ENCODE results near the gene RSPH4A. TPM values are rescaled to one million over a fixed set of nuclear protein-coding genes. Genes with fewer than 3 reads are reported as not detected.

RSPH4A gene
- total RNA-seq, 4 donors from 2014 or later: 0.29 to 0.50 TPM; not detected in 2

DNA sequence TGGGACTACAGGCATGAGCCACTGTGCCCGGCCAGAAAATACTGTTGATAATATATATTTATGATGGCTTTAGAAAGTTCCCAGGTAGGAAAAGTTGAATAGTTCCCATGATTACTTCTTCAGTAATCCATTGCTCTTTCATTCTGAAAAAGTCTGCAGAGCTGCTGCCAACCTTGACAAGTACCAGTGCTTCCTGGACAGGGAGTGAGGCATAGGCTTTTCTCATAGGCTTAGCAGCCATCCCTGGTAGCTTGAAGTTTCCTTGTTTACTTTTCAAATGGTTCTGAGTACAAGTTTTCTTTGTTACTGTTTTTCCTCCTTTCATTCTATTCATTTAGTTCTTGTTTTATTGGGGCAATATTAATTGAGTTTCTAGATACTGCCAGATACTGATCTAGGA, 37.1 kb upstream of the RSPH4A start:
- DNase-seq (ENCODE audit: extremely low spot score): no peak
- Histone ChIP-seq H3K9me3 (no peaks in the 10 kb centered on the region), H3K4me3 (no peak overlapping the region), H3K27me3 (no peaks in the 10 kb centered on the region), H3K4me1 (peaks cover under 1 to 26% (median 18%) of the 10 kb centered on the region in 4 donors), H3K36me3 (peaks cover 0 to 52% (median 31%) of the 10 kb centered on the region in 4 donors), H3K27ac (replicated peaks in 1 of 4) (no peak overlapping the region)
- intact Hi-C loops (cut with DNase I): no loop called here
- TF ChIP-seq, protein P1, sequence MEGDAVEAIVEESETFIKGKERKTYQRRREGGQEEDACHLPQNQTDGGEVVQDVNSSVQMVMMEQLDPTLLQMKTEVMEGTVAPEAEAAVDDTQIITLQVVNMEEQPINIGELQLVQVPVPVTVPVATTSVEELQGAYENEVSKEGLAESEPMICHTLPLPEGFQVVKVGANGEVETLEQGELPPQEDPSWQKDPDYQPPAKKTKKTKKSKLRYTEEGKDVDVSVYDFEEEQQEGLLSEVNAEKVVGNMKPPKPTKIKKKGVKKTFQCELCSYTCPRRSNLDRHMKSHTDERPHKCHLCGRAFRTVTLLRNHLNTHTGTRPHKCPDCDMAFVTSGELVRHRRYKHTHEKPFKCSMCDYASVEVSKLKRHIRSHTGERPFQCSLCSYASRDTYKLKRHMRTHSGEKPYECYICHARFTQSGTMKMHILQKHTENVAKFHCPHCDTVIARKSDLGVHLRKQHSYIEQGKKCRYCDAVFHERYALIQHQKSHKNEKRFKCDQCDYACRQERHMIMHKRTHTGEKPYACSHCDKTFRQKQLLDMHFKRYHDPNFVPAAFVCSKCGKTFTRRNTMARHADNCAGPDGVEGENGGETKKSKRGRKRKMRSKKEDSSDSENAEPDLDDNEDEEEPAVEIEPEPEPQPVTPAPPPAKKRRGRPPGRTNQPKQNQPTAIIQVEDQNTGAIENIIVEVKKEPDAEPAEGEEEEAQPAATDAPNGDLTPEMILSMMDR (IDR thresholded peaks at IDR 0.05): no peak
- no peak for TF ChIP-seq EP300 (IDR thresholded peaks at IDR 0.05)
- no peak for TF ChIP-seq POLR2AphosphoS5 (IDR thresholded peaks at IDR 0.05)
- no peak for TF ChIP-seq POLR2A (IDR thresholded peaks at IDR 0.05; ENCODE audit: low read depth)
- 100% methylated on average over 1 of the region's 1 CpG for WGBS

DNA sequence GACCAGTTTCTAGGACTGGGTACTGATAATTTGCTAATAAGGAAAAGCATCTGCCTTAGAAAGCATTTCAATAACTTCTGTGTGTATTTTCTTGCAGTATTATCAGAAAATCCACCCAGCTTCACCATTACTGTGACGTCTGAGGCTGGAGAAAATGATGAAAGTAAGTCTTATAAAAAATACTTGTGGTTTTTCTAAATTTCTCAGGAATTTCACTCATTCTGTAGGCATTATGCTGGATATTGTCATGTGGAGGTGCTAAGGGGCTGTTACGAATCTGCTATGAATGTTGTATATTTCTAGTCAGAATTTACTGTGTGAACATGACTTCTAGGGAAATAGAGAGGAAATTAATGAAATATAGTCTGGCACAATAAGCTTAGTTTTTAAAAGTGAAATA, 36.1 kb upstream of the RSPH4A start:
- no peaks in the 10 kb centered on the region for H3K9me3 ChIP-seq
- H3K36me3 ChIP-seq: peaks cover 4 to 57% (median 31%) of the 10 kb centered on the region in 4 donors
- no peak for TF ChIP-seq EP300 (IDR thresholded peaks at IDR 0.05)
- TF ChIP-seq POLR2A (IDR thresholded peaks at IDR 0.05; ENCODE audit: low read depth): no peak
- no peak for TF ChIP-seq POLR2AphosphoS5 (IDR thresholded peaks at IDR 0.05)
- TF ChIP-seq, protein P1 (IDR thresholded peaks at IDR 0.05): no peak
- no peak overlapping the region for H3K4me3 ChIP-seq
- intact Hi-C loops (cut with DNase I): no loop called here
- DNase-seq (ENCODE audit: extremely low spot score): no peak
- no peaks in the 10 kb centered on the region for H3K27me3 ChIP-seq
- H3K4me1 ChIP-seq: peaks cover 0 to 20% (median 14%) of the 10 kb centered on the region in 4 donors
- WGBS: 74% methylated on average over 2 of the region's 2 CpGs
- no peak overlapping the region for H3K27ac ChIP-seq (replicated peaks in 1 of 4)

DNA sequence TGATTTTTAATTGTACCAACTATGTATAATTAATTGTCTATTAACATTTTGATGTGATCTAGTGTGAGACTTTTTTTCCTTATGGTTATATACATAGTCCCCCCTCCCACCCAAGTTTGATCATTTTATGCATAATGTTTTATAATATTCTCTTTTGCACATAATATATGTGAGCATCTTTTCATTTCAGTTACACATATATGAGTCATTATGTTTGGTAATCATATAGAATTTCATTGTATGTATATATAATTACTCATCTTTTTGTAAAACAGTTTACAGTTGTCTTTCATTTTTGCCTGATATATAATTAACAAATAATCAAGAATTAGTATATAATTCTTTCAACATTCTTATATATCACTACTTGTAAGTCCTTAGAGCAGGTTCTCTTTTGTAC, 30.0 kb upstream of the RSPH4A start:
- Histone ChIP-seq H3K4me3 (no peak overlapping the region), H3K4me1 (no peaks in the 10 kb centered on the region), H3K36me3 (peaks cover 19 to 74% (median 44%) of the 10 kb centered on the region in 4 donors), H3K27ac (replicated peaks in 1 of 4) (no peak overlapping the region), H3K27me3 (no peaks in the 10 kb centered on the region), H3K9me3 (no peaks in the 10 kb centered on the region)
- intact Hi-C loops (cut with DNase I): no loop called here
- no peak for DNase-seq (ENCODE audit: extremely low spot score)
- TF ChIP-seq, protein P1 (IDR thresholded peaks at IDR 0.05): no peak
- no peak for TF ChIP-seq EP300 (IDR thresholded peaks at IDR 0.05)
- no peak for TF ChIP-seq POLR2A (IDR thresholded peaks at IDR 0.05; ENCODE audit: low read depth)
- no peak for TF ChIP-seq POLR2AphosphoS5 (IDR thresholded peaks at IDR 0.05)

DNA sequence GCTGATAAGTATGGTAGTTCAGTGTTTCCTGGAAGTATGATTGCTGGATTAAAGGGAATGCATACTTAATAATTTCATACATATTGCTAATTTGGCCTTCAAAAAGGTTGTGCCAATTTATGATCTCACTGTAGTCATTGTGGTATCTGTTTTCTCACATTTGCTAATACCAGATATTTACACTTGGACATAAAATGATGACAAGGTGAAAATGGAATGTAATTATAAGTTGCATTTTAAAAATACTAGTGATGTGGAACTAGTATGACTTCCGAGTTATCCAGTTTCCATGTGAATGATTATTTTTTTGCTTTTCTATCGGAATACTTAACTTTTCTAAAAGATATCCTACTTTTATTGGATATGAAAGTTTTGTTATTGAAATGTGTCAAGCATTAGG, 29.5 kb upstream of the RSPH4A start:
- Histone ChIP-seq H3K27me3 (no peaks in the 10 kb centered on the region), H3K36me3 (peaks cover 24 to 74% (median 46%) of the 10 kb centered on the region in 4 donors), H3K4me3 (no peak overlapping the region), H3K27ac (replicated peaks in 1 of 4) (no peak overlapping the region), H3K4me1 (no peaks in the 10 kb centered on the region), H3K9me3 (no peaks in the 10 kb centered on the region)
- intact Hi-C loops (cut with DNase I): no loop called here
- DNase-seq (ENCODE audit: extremely low spot score): no peak
- 97% methylated on average over 2 of the region's 2 CpGs for WGBS
- TF ChIP-seq POLR2A (IDR thresholded peaks at IDR 0.05; ENCODE audit: low read depth) (no peak), EP300 (IDR thresholded peaks at IDR 0.05) (no peak), POLR2AphosphoS5 (IDR thresholded peaks at IDR 0.05) (no peak)
- TF ChIP-seq, protein P1 (IDR thresholded peaks at IDR 0.05): no peak

DNA sequence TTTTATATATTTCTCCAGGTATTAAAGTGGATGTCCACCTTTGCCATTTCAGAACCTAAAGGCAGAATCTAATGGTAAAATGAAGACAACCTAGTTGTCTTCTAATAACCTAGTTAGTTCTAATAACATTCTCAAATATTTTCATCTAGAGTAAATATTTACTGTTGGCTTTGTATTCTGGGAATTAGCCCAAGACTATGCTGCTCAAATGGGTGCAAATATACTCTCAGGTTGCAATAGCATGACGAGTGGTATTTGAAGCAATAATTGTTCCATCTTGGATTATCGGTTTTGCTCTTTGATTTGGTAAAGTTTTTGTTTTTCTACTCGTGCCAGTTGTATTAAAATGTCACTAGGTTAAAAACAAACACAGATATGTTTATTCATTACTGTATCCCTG, 21.0 kb upstream of the RSPH4A start:
- TF ChIP-seq EP300 (IDR thresholded peaks at IDR 0.05) (no peak), POLR2A (IDR thresholded peaks at IDR 0.05; ENCODE audit: low read depth) (no peak), POLR2AphosphoS5 (IDR thresholded peaks at IDR 0.05) (no peak)
- TF ChIP-seq, protein P1 (IDR thresholded peaks at IDR 0.05): no peak
- intact Hi-C loops (cut with DNase I): no loop called here
- no peaks in the 10 kb centered on the region for H3K4me1 ChIP-seq
- H3K27me3 ChIP-seq: no peaks in the 10 kb centered on the region
- 90% methylated on average over 3 of the region's 3 CpGs for WGBS
- no peak overlapping the region for H3K4me3 ChIP-seq
- H3K36me3 ChIP-seq: peaks cover 36 to 73% (median 50%) of the 10 kb centered on the region in 4 donors
- no peaks in the 10 kb centered on the region for H3K9me3 ChIP-seq
- DNase-seq (ENCODE audit: extremely low spot score): no peak
- no peak overlapping the region for H3K27ac ChIP-seq (replicated peaks in 1 of 4)
